HepG2 (cell line): ENCODE data around the gene CLN6. TPM values are rescaled to one million over a fixed set of nuclear protein-coding genes. Genes with fewer than 3 reads are reported as not detected.

Experiments
- ARID4A ChIP-seq: sonication (generic); formaldehyde crosslinking; IDR thresholded peaks from 2 replicates; pipeline ENCODE4 v1.5.0; 2020; ENCODE audit warnings: mild to moderate bottlenecking, missing genetic modification reagents, borderline replicate concordance
- ARNT2 ChIP-seq: sonication (generic); formaldehyde crosslinking; IDR thresholded peaks from 2 replicates; pipeline ENCODE4 v1.8.0; 2022; ENCODE audit warnings: mild to moderate bottlenecking, low read depth, missing genetic modification reagents, moderate library complexity
- ATF2 ChIP-seq: sonication (generic); formaldehyde crosslinking; IDR thresholded peaks from 2 replicates; pipeline ENCODE4 v1.4.0; 2020; ENCODE audit warnings: missing genetic modification reagents
- BCL6 ChIP-seq: IDR thresholded peaks from 2 replicates; pipeline ENCODE4 v1.6.1; 2016; ENCODE audit warnings: missing genetic modification reagents, missing compliant biosample characterization
- CREBL2 ChIP-seq: sonication (generic); formaldehyde crosslinking; IDR thresholded peaks from 2 replicates; pipeline ENCODE4 v1.8.1; 2023; ENCODE audit warnings: missing genetic modification reagents, mild to moderate bottlenecking, borderline replicate concordance
- DR1 ChIP-seq: sonication (generic); formaldehyde crosslinking; IDR thresholded peaks from 2 replicates; pipeline ENCODE4 v1.8.0; 2021; ENCODE audit warnings: mild to moderate bottlenecking, missing genetic modification reagents, inconsistent platforms
- EED ChIP-seq: sonication (generic); formaldehyde crosslinking; IDR thresholded peaks from 2 replicates; pipeline ENCODE4 v1.5.0; 2020; ENCODE audit warnings: mild to moderate bottlenecking, missing genetic modification reagents
- GATAD2A ChIP-seq: IDR thresholded peaks from 2 replicates; pipeline ENCODE4 v1.6.1; 2016
- GRHL1 ChIP-seq: sonication (generic); formaldehyde crosslinking; conservative IDR thresholded peaks from 2 replicates; pipeline ENCODE4 v1.8.0; 2022; ENCODE audit warnings: missing genetic modification reagents
- HOXA9 ChIP-seq: sonication (generic); formaldehyde crosslinking; IDR thresholded peaks from 2 replicates; pipeline ENCODE4 v1.8.1; 2022; ENCODE audit warnings: missing genetic modification reagents, mild to moderate bottlenecking, moderate library complexity, borderline replicate concordance
- IKZF1 ChIP-seq: fragments of 450-650 bp; IDR thresholded peaks from 2 replicates; pipeline ENCODE4 v1.7.1; 2016
- JDP2 ChIP-seq: sonication (generic); formaldehyde crosslinking; IDR thresholded peaks from 2 replicates; pipeline ENCODE4 v1.8.1; 2022; ENCODE audit warnings: missing genetic modification reagents, borderline replicate concordance
- MIER3 ChIP-seq: IDR thresholded peaks from 2 replicates; pipeline ENCODE4 v1.6.1; 2016; ENCODE audit warnings: missing compliant biosample characterization, borderline replicate concordance
- NFE2 ChIP-seq: sonication (generic); formaldehyde crosslinking; IDR thresholded peaks from 2 replicates; pipeline ENCODE4 v1.4.0; 2020; ENCODE audit warnings: missing genetic modification reagents
- PAF1 ChIP-seq: IDR thresholded peaks from 2 replicates; pipeline ENCODE4 v1.6.1; 2016; ENCODE audit warnings: missing genetic modification reagents, missing compliant biosample characterization
- TBP ChIP-seq: sonication (generic); formaldehyde crosslinking; IDR thresholded peaks from 2 replicates; pipeline ENCODE4 v1.5.0; 2020; ENCODE audit warnings: missing genetic modification reagents
- ZBTB20 ChIP-seq: sonication (generic); formaldehyde crosslinking; IDR thresholded peaks from 2 replicates; pipeline ENCODE4 v1.8.1; 2023; ENCODE audit warnings: missing genetic modification reagents, low read depth, mild to moderate bottlenecking, borderline replicate concordance
- ZNF264 ChIP-seq: sonication (generic); formaldehyde crosslinking; IDR thresholded peaks from 2 replicates; pipeline ENCODE4 v1.4.0; 2020; ENCODE audit warnings: missing genetic modification reagents
- ZNF556 ChIP-seq: sonication (generic); formaldehyde crosslinking; IDR thresholded peaks from 2 replicates; pipeline ENCODE4 v1.4.0; 2020; ENCODE audit warnings: mild to moderate bottlenecking, missing genetic modification reagents, borderline replicate concordance
- ZNF629 ChIP-seq: sonication (generic); formaldehyde crosslinking; conservative IDR thresholded peaks from 2 replicates; pipeline ENCODE4 v1.5.0; 2020; ENCODE audit warnings: missing genetic modification reagents
- ZNF7 ChIP-seq: IDR thresholded peaks from 2 replicates; pipeline ENCODE4 v1.6.1; 2016; ENCODE audit warnings: missing biosample characterization, missing genetic modification reagents
- ZNF713 ChIP-seq: sonication (generic); formaldehyde crosslinking; IDR thresholded peaks from 2 replicates; pipeline ENCODE4 v1.4.0; 2020; ENCODE audit warnings: mild to moderate bottlenecking, missing genetic modification reagents
- ZSCAN29 ChIP-seq: sonication (generic); formaldehyde crosslinking; conservative IDR thresholded peaks from 2 replicates; pipeline ENCODE4 v1.4.0; 2020; ENCODE audit warnings: mild to moderate bottlenecking, missing genetic modification reagents
- polyA plus RNA-seq, 8 experiments: library from polyadenylated mRNA; depleted of rRNA in 3 of 8; stranded (reverse) in 7 of 8; unstranded in 1 of 8; fragments of >200 nt; fragmentation: Illumina TruSeq in 4 of 8; extraction: Trizol in 4 of 8; gene quantifications; 2 replicates each; pipeline versions ENCODE4 v1.2.1 to v1.2.3, GENCODE V29; 2011 to 2016; ENCODE audit warnings: low read depth in 4 of 8, missing spikeins in 1 of 8, mixed read lengths in 1 of 8; ENCODE audit not compliant: insufficient read depth in 1 of 8
- total RNA-seq, 5 experiments: library from RNA; depleted of rRNA; stranded (reverse); fragments of >200 nt; fragmentation: Illumina TruSeq; extraction: Trizol; gene quantifications; 2 replicates each; pipeline ENCODE4 v1.2.3, GENCODE V29; 2016; ENCODE audit warnings: low read depth in 1 of 5

Gene CLN6
- total and polyA plus RNA-seq, 2 of the 13 experiments (the other 11 are each of a cell fraction or from before 2014, with no cell fraction given), result 24.9 to 27.1 TPM

- TF ChIP-seq MIER3 (CRISPR knock-in tag), result no peak
- no peak for TF ChIP-seq ARNT2
- TF ChIP-seq ZNF7, result 0 out of 2 replicates have a peak, but pooled peaks have one; percentile 7
- 0 out of 2 replicates have a peak, but pooled peaks have one; percentile 3 for TF ChIP-seq BCL6
- peak; percentile 57 for TF ChIP-seq GATAD2A (CRISPR knock-in tag)
- TF ChIP-seq ZNF556, result no peak
- TF ChIP-seq PAF1 (CRISPR knock-in tag), result no peak
- TF ChIP-seq JDP2 (CRISPR knock-in tag), result no peak
- no peak for TF ChIP-seq CREBL2 (CRISPR knock-in tag)
- TF ChIP-seq TBP (CRISPR knock-in tag), result no peak
- no peak for TF ChIP-seq ATF2 (CRISPR knock-in tag)
- no peak for TF ChIP-seq HOXA9 (CRISPR knock-in tag)
- TF ChIP-seq NFE2 (CRISPR knock-in tag), result no peak
- TF ChIP-seq ZNF629 (CRISPR knock-in tag), result no peak
- no peak for TF ChIP-seq IKZF1
- TF ChIP-seq ZNF713 (CRISPR knock-in tag), result no peak
- TF ChIP-seq ARID4A, result no peak
- TF ChIP-seq EED (CRISPR knock-in tag), result no peak
- TF ChIP-seq ZBTB20 (CRISPR knock-in tag), result no peak
- TF ChIP-seq GRHL1 (CRISPR knock-in tag), result no peak
- TF ChIP-seq DR1 (CRISPR knock-in tag), result no peak
- no peak for TF ChIP-seq ZSCAN29 (CRISPR knock-in tag)
- TF ChIP-seq ZNF264, result no peak
Measured at GRCh38 chr15:68232449-68232848, 2.9 kb upstream of the CLN6 start (continued).
